Choroid plexus epithelial cell (primary cell): ENCODE results near the gene DGKD.

Source experiments
- DNase-seq: peaks from one replicate; pipeline ENCODE4 v3.0.0-alpha.2; 2010; ENCODE audit warnings: low read depth
- H3K4me3 ChIP-seq: 2 replicates; pipeline ENCODE4 v1.5.1; 2011; ENCODE audit warnings: low read depth, mild to moderate bottlenecking, control low read depth, low read length, moderate library complexity
- TF ChIP-seq, protein P1 (sequence below): conservative IDR thresholded peaks from 2 replicates; pipeline ENCODE4 v1.5.1; 2011; ENCODE audit warnings: low read depth, mild to moderate bottlenecking, control low read depth, inconsistent platforms, low read length, moderate library complexity

DGKD gene, protein sequence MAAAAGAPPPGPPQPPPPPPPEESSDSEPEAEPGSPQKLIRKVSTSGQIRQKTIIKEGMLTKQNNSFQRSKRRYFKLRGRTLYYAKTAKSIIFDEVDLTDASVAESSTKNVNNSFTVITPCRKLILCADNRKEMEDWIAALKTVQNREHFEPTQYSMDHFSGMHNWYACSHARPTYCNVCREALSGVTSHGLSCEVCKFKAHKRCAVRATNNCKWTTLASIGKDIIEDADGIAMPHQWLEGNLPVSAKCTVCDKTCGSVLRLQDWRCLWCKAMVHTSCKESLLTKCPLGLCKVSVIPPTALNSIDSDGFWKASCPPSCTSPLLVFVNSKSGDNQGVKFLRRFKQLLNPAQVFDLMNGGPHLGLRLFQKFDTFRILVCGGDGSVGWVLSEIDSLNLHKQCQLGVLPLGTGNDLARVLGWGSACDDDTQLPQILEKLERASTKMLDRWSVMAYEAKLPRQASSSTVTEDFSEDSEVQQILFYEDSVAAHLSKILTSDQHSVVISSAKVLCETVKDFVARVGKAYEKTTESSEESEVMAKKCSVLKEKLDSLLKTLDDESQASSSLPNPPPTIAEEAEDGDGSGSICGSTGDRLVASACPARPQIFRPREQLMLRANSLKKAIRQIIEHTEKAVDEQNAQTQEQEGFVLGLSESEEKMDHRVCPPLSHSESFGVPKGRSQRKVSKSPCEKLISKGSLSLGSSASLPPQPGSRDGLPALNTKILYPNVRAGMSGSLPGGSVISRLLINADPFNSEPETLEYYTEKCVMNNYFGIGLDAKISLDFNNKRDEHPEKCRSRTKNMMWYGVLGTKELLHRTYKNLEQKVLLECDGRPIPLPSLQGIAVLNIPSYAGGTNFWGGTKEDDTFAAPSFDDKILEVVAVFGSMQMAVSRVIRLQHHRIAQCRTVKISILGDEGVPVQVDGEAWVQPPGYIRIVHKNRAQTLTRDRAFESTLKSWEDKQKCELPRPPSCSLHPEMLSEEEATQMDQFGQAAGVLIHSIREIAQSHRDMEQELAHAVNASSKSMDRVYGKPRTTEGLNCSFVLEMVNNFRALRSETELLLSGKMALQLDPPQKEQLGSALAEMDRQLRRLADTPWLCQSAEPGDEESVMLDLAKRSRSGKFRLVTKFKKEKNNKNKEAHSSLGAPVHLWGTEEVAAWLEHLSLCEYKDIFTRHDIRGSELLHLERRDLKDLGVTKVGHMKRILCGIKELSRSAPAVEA

DNA sequence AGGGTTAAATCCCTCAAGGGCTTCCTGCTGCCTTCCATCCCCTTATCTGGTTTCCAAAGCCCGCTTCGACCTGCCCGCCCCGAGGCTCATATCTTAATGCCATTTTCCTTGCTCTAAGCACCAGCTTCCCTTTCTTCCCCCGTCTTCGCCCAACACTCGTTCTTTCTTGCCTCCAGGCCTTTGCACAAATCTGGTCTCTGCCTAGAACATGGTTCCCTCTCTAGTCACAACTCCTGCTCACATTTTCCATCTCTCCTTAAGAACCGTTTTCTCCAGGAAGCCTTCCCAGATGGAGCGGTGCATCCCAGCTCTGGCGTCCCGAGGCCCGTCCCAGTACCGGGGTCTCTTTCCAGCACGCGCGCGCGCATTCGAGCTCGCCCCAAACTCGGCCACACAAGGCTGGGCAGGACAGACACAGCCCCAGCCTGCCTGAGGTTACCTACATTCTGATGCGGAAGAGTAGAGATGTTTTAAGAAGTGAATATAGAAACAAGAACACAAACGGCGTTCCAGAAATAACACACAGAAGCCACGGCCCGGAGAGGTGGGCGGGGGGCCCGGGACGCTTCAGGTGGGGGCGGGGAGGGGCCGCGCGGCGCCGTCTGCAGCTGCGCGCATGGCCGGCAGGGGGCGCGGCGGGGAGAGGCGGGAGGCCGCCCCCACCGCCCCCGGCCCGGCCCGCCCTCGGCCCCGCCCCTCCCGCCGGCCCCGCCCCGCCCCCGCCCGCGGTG is at the start of gene DGKD:
TSS of gene DGKD (plus strand) at position 726 of the 731 bp plus-strand sequence. CDS start 25 bp downstream, outside the sequence.
- DNase-seq = peak; percentile 39
- peak within 1 kb of the TSS; percentile 72 for H3K4me3 ChIP-seq
- TF ChIP-seq, protein P1, sequence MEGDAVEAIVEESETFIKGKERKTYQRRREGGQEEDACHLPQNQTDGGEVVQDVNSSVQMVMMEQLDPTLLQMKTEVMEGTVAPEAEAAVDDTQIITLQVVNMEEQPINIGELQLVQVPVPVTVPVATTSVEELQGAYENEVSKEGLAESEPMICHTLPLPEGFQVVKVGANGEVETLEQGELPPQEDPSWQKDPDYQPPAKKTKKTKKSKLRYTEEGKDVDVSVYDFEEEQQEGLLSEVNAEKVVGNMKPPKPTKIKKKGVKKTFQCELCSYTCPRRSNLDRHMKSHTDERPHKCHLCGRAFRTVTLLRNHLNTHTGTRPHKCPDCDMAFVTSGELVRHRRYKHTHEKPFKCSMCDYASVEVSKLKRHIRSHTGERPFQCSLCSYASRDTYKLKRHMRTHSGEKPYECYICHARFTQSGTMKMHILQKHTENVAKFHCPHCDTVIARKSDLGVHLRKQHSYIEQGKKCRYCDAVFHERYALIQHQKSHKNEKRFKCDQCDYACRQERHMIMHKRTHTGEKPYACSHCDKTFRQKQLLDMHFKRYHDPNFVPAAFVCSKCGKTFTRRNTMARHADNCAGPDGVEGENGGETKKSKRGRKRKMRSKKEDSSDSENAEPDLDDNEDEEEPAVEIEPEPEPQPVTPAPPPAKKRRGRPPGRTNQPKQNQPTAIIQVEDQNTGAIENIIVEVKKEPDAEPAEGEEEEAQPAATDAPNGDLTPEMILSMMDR = peak; percentile 33

DNA sequence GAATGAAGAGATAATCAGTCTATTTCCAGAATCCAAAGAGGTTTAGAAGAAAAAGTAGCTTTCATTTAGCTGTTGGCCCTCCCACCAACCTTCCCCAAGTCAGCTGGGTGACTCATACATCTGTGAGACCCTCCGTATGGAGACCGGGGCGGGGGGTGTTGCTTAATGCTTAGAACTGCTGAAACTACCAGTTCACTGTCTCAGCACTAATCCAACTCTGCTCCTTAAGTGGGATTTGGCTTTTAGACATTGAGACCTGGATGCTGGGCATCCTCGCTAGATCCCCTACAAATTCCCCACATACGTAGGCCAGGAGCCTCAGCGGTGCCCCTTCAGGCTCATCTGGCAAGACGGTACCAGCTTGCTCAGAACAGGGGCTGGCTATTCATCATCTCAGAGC is 46.7 kb upstream of the DGKD start, which contains the start of gene SAG:
TSS of gene SAG (plus strand) at position 252 of the 400 bp plus-strand sequence. CDS start 1,374 bp downstream, outside the sequence.
- no peak for DNase-seq
- TF ChIP-seq, protein P1 = no peak
- H3K4me3 ChIP-seq = no peak within 1 kb of the TSS

DNA sequence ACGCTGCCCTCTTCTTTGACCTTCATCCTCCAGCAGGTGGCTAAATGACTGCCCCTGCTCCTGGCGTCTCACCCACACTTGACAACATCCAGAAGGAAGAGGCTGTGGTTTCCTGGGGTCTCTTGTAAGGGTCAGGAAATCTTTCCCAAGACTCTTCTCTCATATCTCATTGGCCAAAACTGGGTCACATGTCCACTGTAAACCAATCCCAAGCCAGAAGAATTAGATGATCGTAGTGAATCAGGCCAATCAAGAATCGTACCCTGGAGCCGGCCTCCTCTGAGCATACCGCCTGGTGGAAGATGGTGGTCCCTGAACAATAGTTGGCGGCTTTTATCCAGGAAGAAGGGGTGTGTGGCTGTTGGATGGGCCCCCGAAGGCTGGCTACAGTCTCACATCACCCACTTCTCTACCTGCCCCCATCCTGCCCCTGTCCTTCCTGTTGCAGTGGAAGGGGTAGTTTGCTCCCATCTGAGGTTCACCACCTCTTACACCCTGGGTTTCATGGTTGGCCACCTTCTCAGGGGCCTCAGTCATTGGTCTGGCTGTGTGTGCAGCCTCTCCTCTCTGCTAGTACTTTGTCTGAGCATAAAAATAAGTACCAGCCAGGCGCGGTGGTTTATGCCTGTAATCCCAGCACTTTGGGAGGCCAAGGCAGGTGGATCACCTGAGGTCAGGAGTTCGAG is 42.9 kb upstream of the DGKD start:
- no peak for DNase-seq
- TF ChIP-seq, protein P1 = no peak
- H3K4me3 ChIP-seq = no peak overlapping the region

DNA sequence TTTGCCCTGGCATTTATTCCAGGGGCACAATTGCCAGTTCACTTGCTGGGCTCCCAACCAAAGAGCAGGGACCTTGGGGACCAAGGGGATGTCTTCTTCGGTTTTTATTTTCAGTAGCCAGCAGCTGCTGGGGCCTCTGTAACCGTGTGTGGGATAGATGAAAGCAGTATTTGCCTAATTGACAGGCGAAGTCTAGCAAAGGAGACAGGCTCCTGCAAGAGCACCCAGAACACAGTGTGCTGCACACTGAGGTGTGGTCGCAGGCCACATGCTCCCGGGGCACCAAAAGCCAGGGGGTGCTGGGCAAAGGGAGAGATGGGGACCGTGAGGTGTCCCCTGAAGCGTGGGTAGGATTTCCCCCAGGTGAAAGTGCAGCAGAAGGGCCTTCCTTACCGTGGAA is 41.4 kb upstream of the DGKD start:
- H3K4me3 ChIP-seq = no peak overlapping the region
- no peak for DNase-seq
- TF ChIP-seq, protein P1 = no peak

DNA sequence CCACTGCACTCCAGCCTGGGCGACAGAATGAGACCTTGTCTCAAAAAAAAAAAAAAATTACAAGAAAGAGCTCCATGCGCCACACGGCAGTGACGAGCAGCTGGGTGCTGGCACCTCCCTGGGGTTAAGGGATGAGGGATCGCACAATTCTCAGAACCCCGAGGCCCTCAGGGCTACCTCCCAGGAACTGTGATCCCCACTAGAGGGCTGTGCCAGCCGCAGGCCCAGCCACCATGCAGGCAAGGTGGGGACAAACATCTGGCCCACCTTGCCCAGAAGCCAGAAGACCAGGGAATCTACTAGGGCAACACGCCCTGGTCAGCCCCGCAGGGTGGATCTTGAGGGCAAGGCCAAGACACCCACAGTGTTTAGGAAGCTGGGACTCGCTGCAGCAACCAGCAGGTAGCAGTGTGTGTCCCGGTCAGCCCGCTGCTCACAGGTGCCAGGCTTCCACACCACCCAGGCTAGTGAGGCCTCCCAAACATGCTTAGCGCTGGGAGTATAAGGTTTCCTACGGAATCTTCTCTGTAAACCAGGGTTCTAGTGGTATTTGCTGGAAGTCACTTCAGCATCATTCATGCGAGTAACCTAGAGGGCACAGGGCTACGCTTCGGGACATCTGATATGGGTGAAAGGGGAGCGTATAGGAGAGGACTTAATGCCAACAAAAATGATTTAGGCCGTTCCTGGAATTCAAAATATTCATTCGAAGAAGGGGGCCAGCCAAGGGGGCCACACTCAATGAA is 39.9 kb upstream of the DGKD start:
- TF ChIP-seq, protein P1 = no peak
- H3K4me3 ChIP-seq = no peak overlapping the region
- DNase-seq = no peak
